NB4 (cell line): ENCODE measurements around the gene PKM.
A peak's percentile ranks its signal among the peaks of the same experiment; 100 is the strongest.
"Not testable (repeated sequence)": the region's sequence is repeated elsewhere in the genome, so short reads cannot be mapped to it uniquely, and the experiment has no call there.

ENCODE experiments used
- DNase-seq: peaks from one replicate; pipeline ENCODE4 v3.0.0; 2010; ENCODE audit warnings: low read depth
- H3K4me3 ChIP-seq: one replicate; pipeline ENCODE4 v1.5.1; 2011; ENCODE audit warnings: mild to moderate bottlenecking, low read depth, low read length, moderate library complexity
- CTCF ChIP-seq: IDR thresholded peaks from one replicate; pipeline ENCODE4 v1.5.1; 2012; ENCODE audit warnings: low read depth, low read length
- MYC ChIP-seq: IDR thresholded peaks from 2 replicates; pipeline ENCODE4 v1.6.1; 2011; ENCODE audit warnings: low read depth, low read length
- POLR2A ChIP-seq: IDR thresholded peaks from 2 replicates; pipeline ENCODE4 v1.6.1; 2011; ENCODE audit warnings: mild to moderate bottlenecking; ENCODE audit not compliant: insufficient read length; ENCODE audit errors: extremely low read depth
- TF ChIP-seq, protein P1 (sequence below): IDR thresholded peaks from 2 replicates; pipeline ENCODE4 v1.6.1; 2011; ENCODE audit warnings: low read depth, low read length

Gene PKM

DNA sequence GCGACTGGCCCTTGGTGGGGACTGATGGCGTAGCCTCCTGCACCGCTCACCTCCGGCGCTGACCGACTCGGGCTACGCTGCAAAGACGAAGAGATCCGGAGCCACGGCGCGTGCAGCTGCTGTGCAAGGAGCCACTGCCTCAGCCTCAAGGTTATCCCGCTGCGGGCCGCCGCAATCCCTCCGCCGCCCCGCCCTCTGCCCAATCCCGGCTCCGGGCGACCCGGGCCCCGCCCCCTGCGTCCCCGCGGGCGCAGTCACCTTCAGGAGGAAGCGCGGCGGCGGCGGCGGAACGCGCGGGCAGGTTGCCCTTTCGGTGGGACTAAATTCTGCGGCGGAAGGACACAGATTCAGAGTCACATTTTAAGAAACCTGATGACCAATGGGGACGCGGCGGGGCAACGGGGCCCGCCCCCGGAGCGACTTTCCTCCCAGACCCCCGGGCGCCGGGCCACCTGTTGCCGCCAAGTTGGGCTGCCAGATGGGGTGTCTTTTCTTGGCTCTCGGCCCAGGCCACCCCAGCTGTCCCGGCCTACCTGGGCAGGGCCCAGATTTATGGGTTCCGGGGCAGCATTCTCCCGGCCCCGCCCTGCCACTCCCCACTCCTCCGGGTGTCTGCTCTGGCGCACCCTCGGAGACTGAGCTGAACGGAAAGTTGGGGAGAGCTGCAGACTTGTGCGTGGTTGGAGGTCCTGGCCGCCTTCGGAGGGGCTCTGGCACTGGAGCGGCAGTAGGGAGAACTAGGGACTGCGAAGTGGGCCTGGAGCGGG lies at the start of gene PKM:
Gene PKM (minus strand): TSS at position 125 of the 767 bp plus-strand sequence. CDS start 12,093 bp downstream, outside the sequence.
- peak; percentile 98 for DNase-seq
- H3K4me3 ChIP-seq, result peak within 1 kb of the TSS; percentile 83
- TF ChIP-seq POLR2A (peak; percentile 93), CTCF (no peak), MYC (peak; percentile 40; the same call in 1 of the 2 replicates)
- TF ChIP-seq, protein P1, sequence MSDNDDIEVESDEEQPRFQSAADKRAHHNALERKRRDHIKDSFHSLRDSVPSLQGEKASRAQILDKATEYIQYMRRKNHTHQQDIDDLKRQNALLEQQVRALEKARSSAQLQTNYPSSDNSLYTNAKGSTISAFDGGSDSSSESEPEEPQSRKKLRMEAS, result peak; percentile 60

GRCh38 chr15:72280751-72281150 lies 49.8 kb upstream of the PKM start:
- TF ChIP-seq POLR2A, result no peak
- TF ChIP-seq, protein P1, result no peak
- no peak for TF ChIP-seq CTCF
- no peak for TF ChIP-seq MYC
- H3K4me3 ChIP-seq, result no peak overlapping the region
- DNase-seq, result no peak

- H3K4me3 ChIP-seq, result no peak overlapping the region
- TF ChIP-seq CTCF, result no peak
- no peak for TF ChIP-seq POLR2A
- no peak for TF ChIP-seq MYC
- TF ChIP-seq, protein P1, result no peak
- DNase-seq, result no peak
These were observed 47.7 kb upstream of the PKM start for GRCh38 chr15:72278737-72279136.

DNA sequence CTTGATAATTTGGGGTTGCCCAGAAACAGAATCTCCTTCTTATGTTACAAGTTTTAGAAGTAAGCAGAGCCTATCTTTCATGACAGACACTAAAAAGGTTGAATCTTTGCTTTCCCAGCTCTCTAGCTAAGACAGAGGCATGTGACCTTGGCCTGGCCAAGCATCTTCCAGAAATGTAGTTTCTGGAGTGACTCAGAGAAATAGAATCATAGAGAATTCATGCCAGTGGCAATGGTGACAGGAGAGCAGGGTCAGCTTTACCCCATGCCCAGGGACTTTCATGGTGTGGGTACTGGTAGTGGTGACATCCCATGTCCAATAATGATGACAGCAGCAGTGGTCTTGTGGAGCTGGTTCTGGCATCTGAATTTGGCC lies 45.3 kb upstream of the PKM start:
- TF ChIP-seq, protein P1, result no peak
- no peak for TF ChIP-seq CTCF
- no peak for TF ChIP-seq MYC
- TF ChIP-seq POLR2A, result no peak
- no peak for DNase-seq

DNA sequence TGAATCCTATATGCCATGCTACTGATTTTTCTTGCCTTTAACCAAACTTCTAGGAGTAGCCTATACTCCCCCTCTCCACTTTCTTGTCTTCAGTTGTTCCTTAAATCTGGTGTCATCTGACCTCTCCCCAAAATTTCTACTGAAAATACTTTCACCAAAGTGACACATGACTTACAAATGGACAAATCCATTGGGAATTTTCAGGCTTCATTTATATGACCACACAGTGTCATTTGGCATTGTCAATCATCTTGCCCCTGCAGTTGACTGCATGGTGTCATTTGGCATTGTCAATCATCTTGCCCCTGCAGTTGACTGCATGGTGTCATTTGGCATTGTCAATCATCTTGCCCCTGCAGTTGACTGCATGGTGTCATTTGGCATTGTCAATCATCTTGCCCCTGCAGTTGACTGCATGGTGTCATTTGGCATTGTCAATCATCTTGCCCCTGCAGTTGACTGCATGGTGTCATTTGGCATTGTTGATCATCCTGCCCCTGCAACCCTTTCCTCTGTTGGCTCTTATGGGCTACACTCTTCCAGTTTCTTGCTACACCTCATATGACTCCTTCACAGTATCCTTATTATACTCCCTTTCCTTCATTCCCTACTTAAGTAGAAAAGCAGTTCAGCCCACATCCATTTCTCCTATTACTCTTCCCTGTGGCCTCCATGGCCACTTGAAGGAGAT lies 44.8 kb upstream of the PKM start:
- DNase-seq, H3K4me3 ChIP-seq: not testable (repeated sequence)

More for the DNA sequence above, 45.3 kb upstream of the PKM start:
- no peak overlapping the region for H3K4me3 ChIP-seq

GRCh38 chr15:72272997-72273352 lies 42.0 kb upstream of the PKM start:
- TF ChIP-seq POLR2A, result no peak
- TF ChIP-seq CTCF, result no peak
- TF ChIP-seq MYC, result no peak
- TF ChIP-seq, protein P1, result no peak
- no peak for DNase-seq
- peak overlapping the region; percentile 63 for H3K4me3 ChIP-seq
